ENCODE results near the gene CABP2.

The CABP2 gene

GRCh38 chr11:67507242-67507863 is 15.9 kb downstream of the CABP2 start:
- no peaks in the 10 kb centered on the region for H3K9me3 Mint-ChIP-seq
- peak overlapping the region; percentile 89 for H3K4me3 Mint-ChIP-seq
- H3K36me3 Mint-ChIP-seq (ENCODE audit: low read depth), result peaks cover 14% of the 10 kb centered on the region
- peaks cover 39% of the 10 kb centered on the region for H3K4me1 Mint-ChIP-seq (ENCODE audit: low read depth)
- no peaks in the 10 kb centered on the region for H3K27me3 Mint-ChIP-seq
- H3K27ac Mint-ChIP-seq, result peak overlapping the region; percentile 97

- peak overlapping the region; percentile 89 for H3K4me3 Mint-ChIP-seq
- H3K27ac Mint-ChIP-seq, result peak overlapping the region; percentile 97
- H3K4me1 Mint-ChIP-seq (ENCODE audit: low read depth), result peaks cover 42% of the 10 kb centered on the region
- H3K36me3 Mint-ChIP-seq (ENCODE audit: low read depth), result peaks cover 16% of the 10 kb centered on the region
- no peaks in the 10 kb centered on the region for H3K9me3 Mint-ChIP-seq
- H3K27me3 Mint-ChIP-seq, result no peaks in the 10 kb centered on the region
Measured at GRCh38 chr11:67506426-67507051, 16.7 kb downstream of the CABP2 start.

- Mint-ChIP-seq H3K4me1 (ENCODE audit: low read depth) (peaks cover 49% of the 10 kb centered on the region), H3K4me3 (peak overlapping the region; percentile 89), H3K36me3 (ENCODE audit: low read depth) (peaks cover 23% of the 10 kb centered on the region), H3K27me3 (no peaks in the 10 kb centered on the region), H3K9me3 (no peaks in the 10 kb centered on the region), H3K27ac (peak overlapping the region; percentile 97)
Measured at GRCh38 chr11:67505605-67506396, 17.4 kb downstream of the CABP2 start.

GRCh38 chr11:67504950-67505581 is 18.2 kb downstream of the CABP2 start, which contains the start of gene PITPNM1:
Gene PITPNM1, minus strand, starts transcription at chr11:67505363. Its CDS starts 1,183 bp downstream, at chr11:67504180.
- Mint-ChIP-seq H3K27me3 (no peaks in the 10 kb centered on the region), H3K9me3 (no peaks in the 10 kb centered on the region), H3K36me3 (ENCODE audit: low read depth) (peaks cover 28% of the 10 kb centered on the region), H3K4me1 (ENCODE audit: low read depth) (peaks cover 53% of the 10 kb centered on the region), H3K27ac (peak within 1 kb of the TSS; percentile 97), H3K4me3 (peak within 1 kb of the TSS; percentile 89)

- H3K4me3 Mint-ChIP-seq, result peak overlapping the region; percentile 89
- H3K4me1 Mint-ChIP-seq (ENCODE audit: low read depth), result peaks cover 53% of the 10 kb centered on the region
- peak overlapping the region; percentile 82 for H3K27ac Mint-ChIP-seq
- peaks cover 33% of the 10 kb centered on the region for H3K36me3 Mint-ChIP-seq (ENCODE audit: low read depth)
- no peaks in the 10 kb centered on the region for H3K9me3 Mint-ChIP-seq
- H3K27me3 Mint-ChIP-seq, result no peaks in the 10 kb centered on the region
Measured at GRCh38 chr11:67504005-67504949, 19.0 kb downstream of the CABP2 start.

GRCh38 chr11:67503119-67504004 is 19.9 kb downstream of the CABP2 start:
- Mint-ChIP-seq H3K36me3 (ENCODE audit: low read depth) (peaks cover 33% of the 10 kb centered on the region), H3K27me3 (no peaks in the 10 kb centered on the region), H3K4me3 (peak overlapping the region; percentile 67), H3K4me1 (ENCODE audit: low read depth) (peaks cover 44% of the 10 kb centered on the region), H3K27ac (peak overlapping the region; percentile 29), H3K9me3 (no peaks in the 10 kb centered on the region)

GRCh38 chr11:67502328-67502979 is 20.8 kb downstream of the CABP2 start:
- H3K4me1 Mint-ChIP-seq (ENCODE audit: low read depth), result peaks cover 44% of the 10 kb centered on the region
- no peaks in the 10 kb centered on the region for H3K9me3 Mint-ChIP-seq
- H3K36me3 Mint-ChIP-seq (ENCODE audit: low read depth), result peaks cover 33% of the 10 kb centered on the region
- H3K27ac Mint-ChIP-seq, result peak overlapping the region; percentile 29
- peak overlapping the region; percentile 62 for H3K4me3 Mint-ChIP-seq
- H3K27me3 Mint-ChIP-seq, result no peaks in the 10 kb centered on the region

- Mint-ChIP-seq H3K36me3 (ENCODE audit: low read depth) (peaks cover 30% of the 10 kb centered on the region), H3K4me3 (no peak overlapping the region), H3K27me3 (no peaks in the 10 kb centered on the region), H3K27ac (no peak overlapping the region), H3K4me1 (ENCODE audit: low read depth) (peaks cover 39% of the 10 kb centered on the region), H3K9me3 (no peaks in the 10 kb centered on the region)
Measured at GRCh38 chr11:67501854-67502253, 21.4 kb downstream of the CABP2 start.

- Mint-ChIP-seq H3K4me1 (ENCODE audit: low read depth) (peaks cover 31% of the 10 kb centered on the region), H3K4me3 (no peak overlapping the region), H3K27ac (no peak overlapping the region), H3K36me3 (ENCODE audit: low read depth) (peaks cover 27% of the 10 kb centered on the region), H3K9me3 (no peaks in the 10 kb centered on the region), H3K27me3 (no peaks in the 10 kb centered on the region)
Measured at GRCh38 chr11:67500831-67501715, 22.2 kb downstream of the CABP2 start.

- no peaks in the 10 kb centered on the region for H3K9me3 Mint-ChIP-seq
- H3K4me3 Mint-ChIP-seq, result no peak overlapping the region
- peaks cover 29% of the 10 kb centered on the region for H3K36me3 Mint-ChIP-seq (ENCODE audit: low read depth)
- peaks cover 27% of the 10 kb centered on the region for H3K4me1 Mint-ChIP-seq (ENCODE audit: low read depth)
- H3K27ac Mint-ChIP-seq, result no peak overlapping the region
- H3K27me3 Mint-ChIP-seq, result no peaks in the 10 kb centered on the region
Measured at GRCh38 chr11:67500484-67500821, 22.8 kb downstream of the CABP2 start.

GRCh38 chr11:67499808-67500483 is 23.3 kb downstream of the CABP2 start:
- H3K4me1 Mint-ChIP-seq (ENCODE audit: low read depth), result peaks cover 25% of the 10 kb centered on the region
- H3K27me3 Mint-ChIP-seq, result no peaks in the 10 kb centered on the region
- no peak overlapping the region for H3K4me3 Mint-ChIP-seq
- no peak overlapping the region for H3K27ac Mint-ChIP-seq
- no peaks in the 10 kb centered on the region for H3K9me3 Mint-ChIP-seq
- H3K36me3 Mint-ChIP-seq (ENCODE audit: low read depth), result peaks cover 29% of the 10 kb centered on the region

GRCh38 chr11:67498544-67498972 is 24.7 kb downstream of the CABP2 start:
- Mint-ChIP-seq H3K4me1 (ENCODE audit: low read depth) (peaks cover 23% of the 10 kb centered on the region), H3K4me3 (no peak overlapping the region), H3K9me3 (no peaks in the 10 kb centered on the region), H3K27ac (no peak overlapping the region), H3K27me3 (no peaks in the 10 kb centered on the region), H3K36me3 (ENCODE audit: low read depth) (peaks cover 29% of the 10 kb centered on the region)
